Neural progenitor cell (in vitro differentiated cells): ENCODE measurements around the gene RTKN. TPM values are rescaled to one million over a fixed set of nuclear protein-coding genes. Genes with fewer than 3 reads are reported as not detected.

Experiments used
- DNase-seq: peaks from one replicate; pipeline ENCODE4 v3.0.0-alpha.2; 2016; ENCODE audit warnings: low spot score
- H2AFZ ChIP-seq: fragments of 200-600 bp; sonication (generic); replicated peaks from 2 replicates; pipeline ENCODE4 v1.6.1; 2016; ENCODE audit warnings: antibody characterized with exemption
- H3F3A ChIP-seq: fragments of 200-600 bp; sonication (generic); 2 replicates; pipeline ENCODE4 v1.6.1; 2016; ENCODE audit warnings: antibody characterized with exemption, low read depth
- H3K27ac ChIP-seq: fragments of 200-600 bp; sonication (generic); 2 replicates; pipeline ENCODE4 v1.5.1; 2016; ENCODE audit warnings: mild to moderate bottlenecking
- H3K27me3 ChIP-seq: fragments of 200-600 bp; sonication (generic); 2 replicates; pipeline ENCODE4 v1.6.1; 2016; ENCODE audit warnings: mild to moderate bottlenecking, moderate library complexity
- H3K36me3 ChIP-seq: fragments of 200-600 bp; sonication (generic); 2 replicates; pipeline ENCODE4 v1.5.1; 2016
- H3K4me1 ChIP-seq: fragments of 200-600 bp; sonication (generic); 2 replicates; pipeline ENCODE4 v1.6.1; 2016; ENCODE audit warnings: mixed run types
- H3K4me2 ChIP-seq: fragments of 200-600 bp; sonication (generic); 2 replicates; pipeline ENCODE4 v1.6.1; 2016
- H3K4me3 ChIP-seq: fragments of 200-600 bp; sonication (generic); 2 replicates; pipeline ENCODE4 v1.5.1; 2016
- H3K79me2 ChIP-seq: fragments of 200-600 bp; sonication (generic); 2 replicates; pipeline ENCODE4 v1.6.1; 2016; ENCODE audit warnings: low read depth
- H3K9ac ChIP-seq: fragments of 200-600 bp; sonication (generic); 2 replicates; pipeline ENCODE4 v1.6.1; 2016
- H3K9me3 ChIP-seq: fragments of 200-600 bp; sonication (generic); 2 replicates; pipeline ENCODE4 v1.5.1; 2016; ENCODE audit warnings: low read depth
- H4K20me1 ChIP-seq: fragments of 200-600 bp; sonication (generic); 2 replicates; pipeline ENCODE4 v1.6.1; 2016; ENCODE audit warnings: low read depth
- H3K27ac Mint-ChIP-seq: 3 replicates; pipeline ENCODE4 v1.8.0; 2021; ENCODE audit warnings: mixed read lengths
- H3K27me3 Mint-ChIP-seq: 2 replicates; pipeline ENCODE4 v1.8.0; 2022; ENCODE audit warnings: low read depth, mild to moderate bottlenecking, inconsistent platforms, moderate library complexity, mixed read lengths; ENCODE audit not compliant: insufficient read depth
- H3K36me3 Mint-ChIP-seq: 3 replicates; pipeline ENCODE4 v1.8.0; 2021; ENCODE audit warnings: mixed read lengths
- H3K4me1 Mint-ChIP-seq: 3 replicates; pipeline ENCODE4 v1.8.0; 2021; ENCODE audit warnings: mixed read lengths
- H3K4me3 Mint-ChIP-seq: 3 replicates; pipeline ENCODE4 v1.8.0; 2021; ENCODE audit warnings: mild to moderate bottlenecking, moderate library complexity, mixed read lengths
- H3K9me3 Mint-ChIP-seq: 3 replicates; pipeline ENCODE4 v1.8.0; 2020; ENCODE audit warnings: mixed read lengths
- EZH2 ChIP-seq: fragments of 200-600 bp; sonication (generic); IDR thresholded peaks from 2 replicates; pipeline ENCODE4 v1.6.1; 2017; ENCODE audit warnings: antibody characterized with exemption, mild to moderate bottlenecking, moderate library complexity
- EZH2phosphoT487 ChIP-seq: fragments of 200-600 bp; sonication (generic); IDR thresholded peaks from 2 replicates; pipeline ENCODE4 v1.6.1; 2017; ENCODE audit warnings: antibody characterized with exemption
- total RNA-seq: library from RNA; depleted of rRNA; stranded (reverse); fragments of >200 nt; gene quantifications from 2 replicates; pipeline ENCODE4 v1.2.3, GENCODE V29; 2015; ENCODE audit warnings: low replicate concordance
- TF ChIP-seq, protein P1 (sequence below): fragments of 200-600 bp; sonication (generic); IDR thresholded peaks from 2 replicates; pipeline ENCODE4 v1.5.1; 2017; ENCODE audit warnings: antibody characterized with exemption, mild to moderate bottlenecking

Gene RTKN
- total RNA-seq, 1 donor from 2014 or later = 11.4 TPM

DNA sequence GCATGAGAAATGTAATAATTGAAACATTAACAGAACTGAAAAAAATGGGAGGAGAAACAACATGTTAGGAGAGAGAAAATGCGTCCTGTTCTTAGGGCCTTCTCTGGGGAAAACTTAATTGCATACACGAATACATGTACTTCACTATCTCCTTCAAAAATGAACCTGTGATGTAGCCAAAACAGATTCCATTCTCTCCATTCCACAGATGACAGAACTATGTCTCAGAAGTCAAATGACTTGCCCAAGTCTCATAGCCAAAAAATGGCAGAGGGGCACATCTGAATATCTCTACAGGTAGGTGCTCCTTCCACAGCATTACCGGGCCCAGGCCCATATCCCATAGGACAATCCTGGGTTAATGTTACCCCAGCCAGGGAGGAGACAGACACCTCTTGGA lies 57.7 kb downstream of the RTKN start:
- Histone ChIP-seq H3K36me3 (no peaks in the 10 kb centered on the region), H3K27me3 (no peaks in the 10 kb centered on the region), H3K4me3 (no peak overlapping the region), H2AFZ (no peak overlapping the region), H3K4me2 (no peak overlapping the region), H3K4me1 (peaks cover 19% of the 10 kb centered on the region), H4K20me1 (peaks cover 75% of the 10 kb centered on the region), H3K9me3 (no peaks in the 10 kb centered on the region), H3K27ac (no peak overlapping the region), H3K9ac (no peak overlapping the region), H3F3A (peaks cover 7% of the 10 kb centered on the region), H3K79me2 (peaks cover 90% of the 10 kb centered on the region)
- no peak for DNase-seq
- no peak overlapping the region for H3K4me3 Mint-ChIP-seq
- H3K27ac Mint-ChIP-seq = no peak overlapping the region
- TF ChIP-seq, protein P1, sequence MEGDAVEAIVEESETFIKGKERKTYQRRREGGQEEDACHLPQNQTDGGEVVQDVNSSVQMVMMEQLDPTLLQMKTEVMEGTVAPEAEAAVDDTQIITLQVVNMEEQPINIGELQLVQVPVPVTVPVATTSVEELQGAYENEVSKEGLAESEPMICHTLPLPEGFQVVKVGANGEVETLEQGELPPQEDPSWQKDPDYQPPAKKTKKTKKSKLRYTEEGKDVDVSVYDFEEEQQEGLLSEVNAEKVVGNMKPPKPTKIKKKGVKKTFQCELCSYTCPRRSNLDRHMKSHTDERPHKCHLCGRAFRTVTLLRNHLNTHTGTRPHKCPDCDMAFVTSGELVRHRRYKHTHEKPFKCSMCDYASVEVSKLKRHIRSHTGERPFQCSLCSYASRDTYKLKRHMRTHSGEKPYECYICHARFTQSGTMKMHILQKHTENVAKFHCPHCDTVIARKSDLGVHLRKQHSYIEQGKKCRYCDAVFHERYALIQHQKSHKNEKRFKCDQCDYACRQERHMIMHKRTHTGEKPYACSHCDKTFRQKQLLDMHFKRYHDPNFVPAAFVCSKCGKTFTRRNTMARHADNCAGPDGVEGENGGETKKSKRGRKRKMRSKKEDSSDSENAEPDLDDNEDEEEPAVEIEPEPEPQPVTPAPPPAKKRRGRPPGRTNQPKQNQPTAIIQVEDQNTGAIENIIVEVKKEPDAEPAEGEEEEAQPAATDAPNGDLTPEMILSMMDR = no peak
- TF ChIP-seq EZH2phosphoT487 (no peak), EZH2 (no peak)
- H3K27me3 Mint-ChIP-seq = peaks cover 2% of the 10 kb centered on the region
- H3K4me1 Mint-ChIP-seq = peaks cover 19% of the 10 kb centered on the region
- no peaks in the 10 kb centered on the region for H3K9me3 Mint-ChIP-seq
- peaks cover 4% of the 10 kb centered on the region for H3K36me3 Mint-ChIP-seq

DNA sequence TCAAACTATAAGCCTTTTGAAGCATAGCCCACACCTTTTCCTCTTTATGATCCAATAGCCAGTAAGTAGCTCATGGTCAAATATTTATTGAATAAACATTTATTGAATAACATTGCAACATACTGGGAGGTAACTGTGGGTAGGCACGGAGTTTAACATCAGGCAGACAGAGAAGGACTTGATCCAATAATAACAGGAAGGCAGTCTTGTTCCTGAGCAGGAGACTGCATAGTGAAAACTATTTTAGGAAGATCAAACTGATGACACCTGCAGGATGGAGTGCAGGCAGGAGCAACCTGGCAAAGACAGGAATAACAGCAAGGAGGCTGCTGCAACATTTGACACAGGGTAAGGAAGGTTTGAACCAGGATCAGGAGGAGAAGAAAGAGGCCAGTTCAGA lies 58.5 kb downstream of the RTKN start:
- peaks cover 27% of the 10 kb centered on the region for H3K4me1 ChIP-seq
- H3K4me2 ChIP-seq = no peak overlapping the region
- H3K27ac ChIP-seq = no peak overlapping the region
- Mint-ChIP-seq H3K36me3 (peaks cover 4% of the 10 kb centered on the region), H3K27ac (no peak overlapping the region), H3K4me1 (peaks cover 21% of the 10 kb centered on the region), H3K4me3 (no peak overlapping the region), H3K9me3 (no peaks in the 10 kb centered on the region), H3K27me3 (peaks cover 2% of the 10 kb centered on the region)
- peaks cover 90% of the 10 kb centered on the region for H3K79me2 ChIP-seq
- no peak overlapping the region for H3K9ac ChIP-seq
- no peak for DNase-seq
- no peaks in the 10 kb centered on the region for H3K36me3 ChIP-seq
- no peak for TF ChIP-seq EZH2
- TF ChIP-seq, protein P1 = no peak
- peaks cover 73% of the 10 kb centered on the region for H4K20me1 ChIP-seq
- H2AFZ ChIP-seq = no peak overlapping the region
- H3F3A ChIP-seq = peaks cover 12% of the 10 kb centered on the region
- no peak overlapping the region for H3K4me3 ChIP-seq
- H3K9me3 ChIP-seq = no peaks in the 10 kb centered on the region
- no peaks in the 10 kb centered on the region for H3K27me3 ChIP-seq

DNA sequence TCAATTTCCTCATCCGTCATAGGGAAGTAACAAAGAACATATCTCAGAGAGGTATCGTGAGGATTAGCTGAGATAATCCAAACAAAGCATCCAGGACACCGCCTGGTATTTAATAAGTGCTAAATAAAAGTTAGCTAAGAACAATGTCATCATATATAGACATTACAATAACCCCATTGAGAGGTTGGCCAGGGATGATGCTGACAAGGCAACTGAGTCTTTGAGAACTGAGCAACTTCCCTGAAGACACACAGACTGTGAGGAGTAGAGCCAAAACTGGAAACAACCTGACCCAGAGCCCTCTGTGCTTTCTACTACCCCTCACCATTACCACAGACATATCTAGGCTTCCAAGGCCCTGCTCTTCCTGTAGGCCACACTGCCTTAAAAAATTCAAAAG lies 60.0 kb downstream of the RTKN start:
- no peaks in the 10 kb centered on the region for H3K9me3 Mint-ChIP-seq

More for the DNA sequence above, 60.0 kb downstream of the RTKN start:
- no peak overlapping the region for H3K27ac Mint-ChIP-seq
- peaks cover 2% of the 10 kb centered on the region for H3K27me3 Mint-ChIP-seq
- peaks cover 59% of the 10 kb centered on the region for H4K20me1 ChIP-seq
- no peak overlapping the region for H3K4me3 ChIP-seq
- H3K36me3 Mint-ChIP-seq = peaks cover 13% of the 10 kb centered on the region
- no peak overlapping the region for H3K9ac ChIP-seq
- H3K27ac ChIP-seq = no peak overlapping the region
- H3K9me3 ChIP-seq = no peaks in the 10 kb centered on the region
- peaks cover 29% of the 10 kb centered on the region for H3K4me1 ChIP-seq
- H3F3A ChIP-seq = peaks cover 12% of the 10 kb centered on the region
- no peak overlapping the region for H2AFZ ChIP-seq
- no peak for DNase-seq
- H3K4me3 Mint-ChIP-seq = no peak overlapping the region
- no peaks in the 10 kb centered on the region for H3K27me3 ChIP-seq
- H3K4me1 Mint-ChIP-seq = peaks cover 21% of the 10 kb centered on the region
- no peak overlapping the region for H3K4me2 ChIP-seq
- peaks cover 88% of the 10 kb centered on the region for H3K79me2 ChIP-seq
- TF ChIP-seq EZH2phosphoT487 = no peak
- no peak for TF ChIP-seq EZH2
- TF ChIP-seq, protein P1 = no peak
- no peaks in the 10 kb centered on the region for H3K36me3 ChIP-seq
